ENCODE measurements around the gene MRPS24. TPM values are rescaled to one million over a fixed set of nuclear protein-coding genes. Genes with fewer than 3 reads are reported as not detected.

MRPS24 gene
- total RNA-seq: 99.5 and 111 TPM in 2 replicates

GRCh38 chr7:43869006-43869866 is at the start of gene MRPS24:
Gene MRPS24, minus strand, starts transcription at chr7:43869517. Its CDS starts 22 bp downstream, at chr7:43869495.

GRCh38 chr7:43906331-43907010 is 37.2 kb upstream of the MRPS24 start, which contains the start of gene URGCP:
Gene URGCP, minus strand, starts transcription at chr7:43906596. Its CDS starts 21 bp downstream, at chr7:43906575.

Other genes starting within 250 kb of the MRPS24 start
- gene COA1, start 140.0 kb downstream of the MRPS24 start, total RNA-seq: 50.2 and 73.8 TPM in 2 replicates
- 70.1 and 72.9 TPM in 2 replicates for gene BLVRA, start 110.8 kb downstream of the MRPS24 start, total RNA-seq
- 35.0 and 38.2 TPM in 2 replicates for gene URGCP, start 37.1 kb upstream of the MRPS24 start, total RNA-seq
- 4.8 and 5.5 TPM in 2 replicates for gene UBE2D4, start 56.9 kb upstream of the MRPS24 start, total RNA-seq
- gene SPDYE1, start 128.4 kb upstream of the MRPS24 start, total RNA-seq: not detected in 2 replicates
- 160 and 204 TPM in 2 replicates for gene DBNL, start 175.2 kb upstream of the MRPS24 start, total RNA-seq
- 0.33 and 0.37 TPM in 2 replicates for gene PGAM2, start 196.1 kb upstream of the MRPS24 start, total RNA-seq
- gene POLM, start 213.0 kb upstream of the MRPS24 start, total RNA-seq: 16.9 and 23.5 TPM in 2 replicates
- gene AEBP1, start 234.8 kb upstream of the MRPS24 start, total RNA-seq: 62.5 and 165 TPM in 2 replicates